ENCODE results near the gene SRP9. TPM values are rescaled to one million over a fixed set of nuclear protein-coding genes. Genes with fewer than 3 reads are reported as not detected.
"Not testable (repeated sequence)": the region's sequence is repeated elsewhere in the genome, so short reads cannot be mapped to it uniquely, and the experiment has no call there.

SRP9 gene
- total RNA-seq, 1 donor from 2014 or later, result 226 TPM

DNA sequence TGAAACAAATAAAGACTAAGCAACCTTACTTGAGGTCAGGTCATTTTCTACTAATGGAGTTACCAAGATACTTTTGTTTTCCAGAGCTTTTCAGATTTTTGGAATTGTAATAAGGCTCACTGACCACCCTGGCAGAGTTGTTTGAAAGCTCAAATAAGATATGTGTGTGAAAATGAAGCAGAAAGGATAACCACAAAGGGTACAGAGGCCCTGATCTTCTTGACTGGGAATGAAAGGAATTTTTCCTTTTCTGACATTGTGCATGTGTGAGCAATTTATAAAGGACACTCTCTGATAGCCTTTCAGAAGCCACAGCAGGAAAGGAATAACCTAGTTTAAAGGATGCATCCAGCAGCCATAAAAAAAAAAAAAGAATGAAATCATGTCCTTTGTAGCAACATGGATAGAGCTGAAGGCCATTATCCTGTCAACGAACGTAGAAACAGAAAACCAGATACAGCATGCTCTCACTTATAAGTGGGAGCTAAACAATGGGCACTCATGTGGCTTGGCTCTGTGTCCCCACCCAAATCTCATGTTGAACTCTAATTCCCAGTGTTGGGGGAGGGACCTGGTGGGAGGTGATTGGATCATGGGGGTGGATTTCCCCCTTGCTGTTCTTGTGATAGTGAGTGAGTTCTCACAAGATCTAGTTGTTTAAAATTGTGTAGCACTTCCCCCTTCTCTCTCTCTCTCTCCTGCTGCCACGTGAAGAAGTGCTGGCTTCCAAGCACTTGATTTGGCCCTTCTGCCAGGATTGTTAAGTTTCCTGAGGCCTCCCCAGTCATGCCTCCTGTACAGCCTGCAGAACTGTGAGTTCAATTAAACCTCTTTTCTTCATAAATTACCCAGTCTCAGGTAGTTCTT lies 3.1 kb upstream of the SRP9 start:
- peak; percentile 21 for DNase-seq (ENCODE audit: low spot score)

GRCh38 chr1:225776294-225776693 lies 1.3 kb upstream of the SRP9 start:
- DNase-seq (ENCODE audit: low spot score), result no peak

- no peak for DNase-seq (ENCODE audit: low spot score)
Measured at GRCh38 chr1:225777058-225777582, 506 bp upstream of the SRP9 start.

- no peak for DNase-seq (ENCODE audit: low spot score)
Measured at GRCh38 chr1:225778337-225778669, 677 bp downstream of the SRP9 start.

DNA sequence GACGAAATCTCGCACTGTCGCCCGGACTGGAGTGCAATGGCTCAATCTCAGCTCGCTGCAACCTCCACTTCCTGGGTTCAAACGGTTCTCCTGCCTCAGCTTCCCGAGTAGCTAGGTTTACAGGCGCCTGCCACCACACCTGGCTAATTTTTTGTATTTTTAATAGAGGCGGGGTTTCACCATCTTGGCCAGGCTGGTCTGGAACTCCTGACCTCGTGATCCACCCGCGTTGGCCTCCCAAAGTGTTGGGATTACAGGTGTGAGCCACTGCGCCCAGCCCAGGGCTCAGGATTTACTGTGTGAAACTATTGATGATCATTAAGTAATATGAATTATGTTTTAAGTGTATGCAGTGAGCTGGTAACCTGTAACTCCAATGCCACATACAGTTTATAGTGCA lies 1.5 kb downstream of the SRP9 start:
- DNase-seq (ENCODE audit: low spot score), result not testable (repeated sequence)

GRCh38 chr1:225780134-225780533 lies 2.5 kb downstream of the SRP9 start:
- no peak for DNase-seq (ENCODE audit: low spot score)

DNA sequence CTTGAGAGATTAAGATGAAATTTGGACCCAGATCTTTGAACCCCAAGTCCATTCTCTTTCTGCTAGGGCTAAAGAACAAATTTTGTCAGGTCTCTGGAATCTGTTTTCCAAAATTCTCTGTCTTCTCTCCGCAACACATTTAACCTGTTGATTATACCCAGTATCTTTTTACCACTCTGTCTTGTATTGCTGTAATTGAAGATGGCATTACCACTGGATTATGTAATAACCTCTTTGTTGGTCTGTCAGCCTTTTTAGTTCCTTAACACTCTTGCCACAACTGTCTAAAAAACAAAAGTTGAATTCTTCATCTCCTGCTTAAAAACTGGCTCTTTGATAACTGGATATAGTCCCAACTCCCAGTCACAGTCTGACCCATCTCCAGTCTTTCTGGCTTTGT lies 3.0 kb downstream of the SRP9 start:
- no peak for DNase-seq (ENCODE audit: low spot score)

DNA sequence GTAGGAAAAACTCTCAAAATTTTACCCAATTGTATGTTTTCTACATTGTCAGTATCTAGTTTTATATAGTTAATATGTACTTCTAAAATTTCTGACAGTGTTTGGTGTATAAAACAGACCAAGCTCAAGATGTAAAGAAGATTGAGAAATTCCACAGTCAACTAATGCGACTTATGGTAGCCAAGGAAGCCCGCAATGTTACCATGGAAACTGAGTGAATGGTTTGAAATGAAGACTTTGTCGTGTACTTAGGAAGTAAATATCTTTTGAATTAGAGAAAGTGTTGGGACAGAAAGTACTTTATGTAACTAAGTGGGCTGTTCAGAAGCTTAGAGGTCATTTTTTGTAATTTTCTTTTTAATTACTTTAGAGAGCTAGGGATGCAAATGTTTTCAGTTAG lies 11.5 kb downstream of the SRP9 start:
- not testable (repeated sequence) for DNase-seq (ENCODE audit: low spot score)

- no peak for DNase-seq (ENCODE audit: low spot score)
Measured at GRCh38 chr1:225794954-225795353, 17.3 kb downstream of the SRP9 start.

GRCh38 chr1:225796097-225796496 lies 18.5 kb downstream of the SRP9 start:
- not testable (repeated sequence) for DNase-seq (ENCODE audit: low spot score)

DNA sequence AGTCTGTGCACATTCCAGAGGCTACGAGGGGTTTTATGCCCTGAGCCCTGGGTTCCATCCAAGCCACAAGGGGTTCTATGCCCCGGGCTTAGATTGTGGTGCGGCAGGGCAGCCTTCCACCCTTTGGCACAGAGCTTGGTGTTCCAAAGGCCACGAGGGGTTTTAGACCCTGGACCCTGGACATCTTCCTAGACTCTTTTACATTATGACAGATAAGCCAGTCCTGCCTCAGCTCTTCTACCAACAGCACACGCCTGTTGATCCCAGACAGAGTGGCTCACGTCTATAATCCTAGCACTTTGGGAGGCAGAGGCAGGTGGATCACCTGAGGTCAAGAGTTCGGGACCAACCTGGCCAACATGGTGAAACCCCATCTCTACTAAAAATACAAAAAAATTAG lies 23.5 kb downstream of the SRP9 start:
- DNase-seq (ENCODE audit: low spot score), result not testable (repeated sequence)

GRCh38 chr1:225806249-225806648 lies 28.6 kb downstream of the SRP9 start:
- no peak for DNase-seq (ENCODE audit: low spot score)

DNA sequence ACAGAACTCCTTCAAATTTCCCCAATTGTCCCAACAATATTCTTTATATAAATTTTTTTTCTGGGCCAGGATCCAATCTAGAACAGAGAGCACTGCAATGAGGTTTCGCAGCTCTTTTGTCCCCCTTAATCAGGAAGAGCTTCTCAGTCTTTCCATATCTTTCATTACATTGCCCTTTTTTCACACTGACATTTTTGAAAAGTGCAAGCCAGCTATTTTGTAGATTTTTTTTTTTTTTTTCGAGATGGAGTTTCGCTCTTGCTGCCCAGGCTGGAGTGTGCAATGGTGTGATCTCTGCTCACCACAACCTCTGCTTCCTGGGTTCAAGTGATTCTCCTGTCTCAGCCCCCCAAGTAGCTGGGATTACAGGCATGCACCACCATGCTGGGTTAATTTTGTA lies 29.1 kb downstream of the SRP9 start:
- DNase-seq (ENCODE audit: low spot score), result not testable (repeated sequence)

- no peak for DNase-seq (ENCODE audit: low spot score)
Measured at GRCh38 chr1:225808136-225808535, 30.5 kb downstream of the SRP9 start.

DNA sequence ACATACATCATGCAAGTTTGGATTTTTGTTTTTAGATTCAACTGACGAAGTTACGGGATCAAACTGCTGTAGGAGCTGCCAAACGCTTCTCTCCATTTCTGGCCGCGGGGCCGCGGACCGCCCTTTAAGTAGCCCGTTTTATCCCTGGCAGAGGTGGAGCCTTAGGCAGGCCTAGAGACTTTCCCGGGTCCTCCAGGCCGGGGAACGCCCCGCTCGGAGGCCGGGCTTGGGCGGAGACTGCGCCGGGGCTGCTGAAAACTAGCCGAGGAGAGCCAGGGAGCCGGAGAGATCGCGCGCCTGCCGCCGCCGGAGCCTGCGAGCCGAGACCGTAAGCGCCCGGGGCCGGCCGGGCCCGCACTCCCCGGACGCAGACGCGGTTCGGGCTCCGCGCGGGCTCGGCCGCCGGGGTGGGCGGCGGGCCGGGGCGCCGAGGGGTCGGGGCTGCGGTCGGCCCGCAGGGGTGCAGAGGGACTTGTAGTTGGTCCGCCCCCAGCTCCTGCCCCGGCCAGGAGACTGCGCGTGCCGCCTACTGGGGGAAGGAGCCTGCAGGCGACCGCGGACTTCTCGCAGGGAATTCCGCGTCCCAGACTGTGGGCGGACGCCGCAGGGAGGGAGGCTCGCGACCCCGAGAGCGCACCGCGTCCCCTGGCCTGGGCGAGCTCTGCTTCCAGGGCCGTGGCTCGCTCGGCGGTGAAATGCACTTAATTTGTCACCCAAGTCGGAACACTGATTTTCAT lies 32.4 kb downstream of the SRP9 start, which contains the start of gene EPHX1:
TSS of gene EPHX1 (plus strand) at position 283 of the 737 bp plus-strand sequence. CDS start 18,606 bp downstream, outside the sequence.
- peak; percentile 93 for DNase-seq (ENCODE audit: low spot score)

GRCh38 chr1:225810579-225811538 lies 33.2 kb downstream of the SRP9 start:
- DNase-seq (ENCODE audit: low spot score), result peak; percentile 17

GRCh38 chr1:225811622-225812487 lies 34.2 kb downstream of the SRP9 start:
- DNase-seq (ENCODE audit: low spot score), result no peak

GRCh38 chr1:225812488-225813213 lies 35.0 kb downstream of the SRP9 start:
- peak; percentile 58 for DNase-seq (ENCODE audit: low spot score)

DNA sequence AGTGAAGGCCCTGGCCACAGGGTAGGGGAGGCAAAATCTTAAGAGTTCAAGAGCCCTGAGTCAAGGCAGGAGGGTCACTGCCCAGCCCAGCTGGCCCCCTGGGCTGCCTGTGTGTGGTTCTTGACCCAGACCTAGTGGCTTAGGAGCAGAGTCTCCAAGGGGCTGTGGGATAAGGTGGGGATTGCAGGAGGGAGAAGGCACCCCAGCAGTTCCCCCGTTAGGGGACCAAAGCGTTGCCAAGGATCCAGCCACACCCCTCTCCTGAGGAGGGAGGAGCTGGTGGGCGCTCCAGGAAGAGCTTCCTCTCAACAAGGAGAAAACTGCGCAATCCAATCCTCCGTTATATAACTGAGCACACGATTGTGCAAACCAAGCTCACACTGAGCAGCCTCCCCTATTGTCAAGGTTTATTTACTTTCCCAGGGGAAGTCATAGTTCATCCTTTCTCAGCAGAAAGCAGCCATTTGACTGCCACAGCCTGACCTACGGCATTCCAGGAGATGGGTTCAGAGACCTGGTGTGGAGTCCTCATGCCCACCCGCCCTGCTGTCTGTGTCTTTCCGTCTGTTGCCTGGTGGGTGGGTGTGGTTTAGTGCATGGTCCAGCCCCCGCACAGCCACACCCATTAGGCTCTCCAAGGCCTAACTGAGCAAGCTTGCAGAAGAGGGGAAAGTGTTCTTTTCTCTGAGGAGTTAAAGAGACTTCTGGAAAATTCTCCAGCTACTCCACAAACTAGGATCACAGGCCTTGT lies 35.8 kb downstream of the SRP9 start:
- peak; percentile 77 for DNase-seq (ENCODE audit: low spot score)
